Measurements from ENCODE around the gene EXOC2. TPM values are rescaled to one million over a fixed set of nuclear protein-coding genes. Genes with fewer than 3 reads are reported as not detected.

EXOC2 gene
- total RNA-seq, 1 experiment from 2014 or later: 24.5 TPM

GRCh38 chr6:446418-447366 lies 246.2 kb downstream of the EXOC2 start:
- Histone ChIP-seq H3K9ac (ENCODE audit: low read length) (no peak overlapping the region), H4K20me1 (ENCODE audit: insufficient read depth) (no peaks in the 10 kb centered on the region), H3K79me2 (ENCODE audit: insufficient read depth, low read length) (no peaks in the 10 kb centered on the region), H3K36me3 (ENCODE audit: control insufficient read depth in 1 of 2, insufficient read depth in 2 of 2, low read length in 2 of 2) (no peaks in the 10 kb centered on the region), H3K27ac (ENCODE audit: low read depth, low read length) (no peak overlapping the region), H3K4me1 (ENCODE audit: control insufficient read depth in 1 of 2, insufficient read depth in 2 of 2, low read length in 2 of 2) (peaks cover 0 to 7% of the 10 kb centered on the region in 2 experiments; a peak in 1 of 4 replicates), H3K4me3 (replicated peaks in 1 of 2; ENCODE audit: low read depth in 1 of 2, low read length in 2 of 2) (no peak overlapping the region), H3K27me3 (ENCODE audit: insufficient read depth, low read length) (no peaks in the 10 kb centered on the region), H3K9me2 (ENCODE audit: insufficient read depth) (no peaks in the 10 kb centered on the region), H2AFZ (ENCODE audit: low read depth, low read length, poor library complexity, severe bottlenecking) (no peak overlapping the region), H3K9me3 (ENCODE audit: control insufficient read depth in 1 of 2, insufficient read depth in 1 of 2, low read depth in 1 of 2, low read length in 2 of 2) (no peaks in the 10 kb centered on the region), H3K4me2 (ENCODE audit: low read length) (no peak overlapping the region)
- ChIA-PET RAD21 (ENCODE audit: low non-redundant PET in 1 of 2, low total read pairs in 2 of 2, uncharacterized antibody in 2 of 2, unreplicated experiment in 2 of 2) (no interaction called here), POLR2A (no interaction called here), CTCF (no interaction called here)
- no TSS peak for BruUV-seq (replicated peaks)
- ATAC-seq (no peak), DNase-seq (ENCODE audit: low read depth, low spot score) (no peak)
- TF ChIP-seq ZNF274 (IDR thresholded peaks at IDR 0.05; ENCODE audit: low read depth, low read length) (no peak), CBX3 (IDR thresholded peaks at IDR 0.05; ENCODE audit: low read depth) (no peak), ELF1 (IDR thresholded peaks at IDR 0.05; ENCODE audit: borderline replicate concordance, low read depth) (no peak), SIN3A (IDR thresholded peaks at IDR 0.05; ENCODE audit: low read depth) (no peak), SP1 (IDR thresholded peaks at IDR 0.05; ENCODE audit: low read depth) (no peak), EZH2 (IDR thresholded peaks at IDR 0.05) (no peak), FOSL1 (IDR thresholded peaks at IDR 0.05; ENCODE audit: low read depth) (no peak), JUND (IDR thresholded peaks at IDR 0.05) (no peak), SRF (IDR thresholded peaks at IDR 0.05; ENCODE audit: low read depth) (no peak), TCF7L2 (IDR thresholded peaks at IDR 0.05; ENCODE audit: borderline replicate concordance, extremely low read depth, insufficient read depth, insufficient read length) (no peak), POLR2AphosphoS5 (IDR thresholded peaks at IDR 0.05; ENCODE audit: low read depth, low read length) (no peak), YY1 (IDR thresholded peaks at IDR 0.05; ENCODE audit: extremely low read depth, insufficient replicate concordance, low read depth, low read length) (no peak), MAX (IDR thresholded peaks at IDR 0.05) (no peak), ZFX (IDR thresholded peaks at IDR 0.05) (no peak), RAD21 (IDR thresholded peaks at IDR 0.05; ENCODE audit: low read depth) (no peak), POLR2A (IDR thresholded peaks at IDR 0.05; ENCODE audit: borderline replicate concordance, extremely low read depth, insufficient read depth, insufficient read length) (no peak)
- TF ChIP-seq, protein P1, sequence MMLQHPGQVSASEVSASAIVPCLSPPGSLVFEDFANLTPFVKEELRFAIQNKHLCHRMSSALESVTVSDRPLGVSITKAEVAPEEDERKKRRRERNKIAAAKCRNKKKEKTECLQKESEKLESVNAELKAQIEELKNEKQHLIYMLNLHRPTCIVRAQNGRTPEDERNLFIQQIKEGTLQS (IDR thresholded peaks at IDR 0.05): no peak
- TF ChIP-seq, protein P2, sequence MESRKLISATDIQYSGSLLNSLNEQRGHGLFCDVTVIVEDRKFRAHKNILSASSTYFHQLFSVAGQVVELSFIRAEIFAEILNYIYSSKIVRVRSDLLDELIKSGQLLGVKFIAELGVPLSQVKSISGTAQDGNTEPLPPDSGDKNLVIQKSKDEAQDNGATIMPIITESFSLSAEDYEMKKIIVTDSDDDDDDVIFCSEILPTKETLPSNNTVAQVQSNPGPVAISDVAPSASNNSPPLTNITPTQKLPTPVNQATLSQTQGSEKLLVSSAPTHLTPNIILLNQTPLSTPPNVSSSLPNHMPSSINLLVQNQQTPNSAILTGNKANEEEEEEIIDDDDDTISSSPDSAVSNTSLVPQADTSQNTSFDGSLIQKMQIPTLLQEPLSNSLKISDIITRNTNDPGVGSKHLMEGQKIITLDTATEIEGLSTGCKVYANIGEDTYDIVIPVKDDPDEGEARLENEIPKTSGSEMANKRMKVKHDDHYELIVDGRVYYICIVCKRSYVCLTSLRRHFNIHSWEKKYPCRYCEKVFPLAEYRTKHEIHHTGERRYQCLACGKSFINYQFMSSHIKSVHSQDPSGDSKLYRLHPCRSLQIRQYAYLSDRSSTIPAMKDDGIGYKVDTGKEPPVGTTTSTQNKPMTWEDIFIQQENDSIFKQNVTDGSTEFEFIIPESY (IDR thresholded peaks at IDR 0.05; ENCODE audit: extremely low read depth, insufficient replicate concordance, low read length): no peak
- TF ChIP-seq, protein P3, sequence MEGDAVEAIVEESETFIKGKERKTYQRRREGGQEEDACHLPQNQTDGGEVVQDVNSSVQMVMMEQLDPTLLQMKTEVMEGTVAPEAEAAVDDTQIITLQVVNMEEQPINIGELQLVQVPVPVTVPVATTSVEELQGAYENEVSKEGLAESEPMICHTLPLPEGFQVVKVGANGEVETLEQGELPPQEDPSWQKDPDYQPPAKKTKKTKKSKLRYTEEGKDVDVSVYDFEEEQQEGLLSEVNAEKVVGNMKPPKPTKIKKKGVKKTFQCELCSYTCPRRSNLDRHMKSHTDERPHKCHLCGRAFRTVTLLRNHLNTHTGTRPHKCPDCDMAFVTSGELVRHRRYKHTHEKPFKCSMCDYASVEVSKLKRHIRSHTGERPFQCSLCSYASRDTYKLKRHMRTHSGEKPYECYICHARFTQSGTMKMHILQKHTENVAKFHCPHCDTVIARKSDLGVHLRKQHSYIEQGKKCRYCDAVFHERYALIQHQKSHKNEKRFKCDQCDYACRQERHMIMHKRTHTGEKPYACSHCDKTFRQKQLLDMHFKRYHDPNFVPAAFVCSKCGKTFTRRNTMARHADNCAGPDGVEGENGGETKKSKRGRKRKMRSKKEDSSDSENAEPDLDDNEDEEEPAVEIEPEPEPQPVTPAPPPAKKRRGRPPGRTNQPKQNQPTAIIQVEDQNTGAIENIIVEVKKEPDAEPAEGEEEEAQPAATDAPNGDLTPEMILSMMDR (IDR thresholded peaks at IDR 0.05 in 2 of 3, conservative IDR thresholded peaks at IDR 0.05 in 1 of 3; ENCODE audit: borderline replicate concordance in 1 of 3, insufficient read depth in 1 of 3, low read depth in 2 of 3, low read length in 2 of 3): no peak
- intact Hi-C loops (cut with micrococcal nuclease): no loop called here

Measured in HCT116 (cell line).